DMS 273 (cell line): Measurements from ENCODE around the gene RNF152.

Experiments used
- DNase-seq: peaks from one replicate; lab custom pipeline; 2025; ENCODE audit not compliant: unreplicated experiment; lab: John Stamatoyannopoulos, UW

The RNF152 gene

GRCh38 chr18:61765097-61765496 lies 127.7 kb downstream of the RNF152 start:
- DNase-seq = no peak

GRCh38 chr18:61764381-61764780 lies 128.4 kb downstream of the RNF152 start:
- peak; percentile 40 for DNase-seq

- no peak for DNase-seq
These were observed 130.9 kb downstream of the RNF152 start for GRCh38 chr18:61761875-61762274.
